ENCODE measurements around the gene FYCO1.

FYCO1 gene

GRCh38 chr3:45965253-45965652 lies 30.4 kb downstream of the FYCO1 start:
- DNase-seq (ENCODE audit: low read depth, low spot score) = no peak

- no peak for DNase-seq (ENCODE audit: low read depth, low spot score)
Observed at GRCh38 chr3:45964139-45964538, 31.5 kb downstream of the FYCO1 start.

GRCh38 chr3:45962033-45962432 lies 33.6 kb downstream of the FYCO1 start:
- DNase-seq (ENCODE audit: low read depth, low spot score) = no peak

- no peak for DNase-seq (ENCODE audit: low read depth, low spot score)
Observed at GRCh38 chr3:45960289-45960688, 35.3 kb downstream of the FYCO1 start.

GRCh38 chr3:45959201-45959600 lies 36.4 kb downstream of the FYCO1 start:
- DNase-seq (ENCODE audit: low read depth, low spot score) = no peak

GRCh38 chr3:45958321-45958791 lies 37.3 kb downstream of the FYCO1 start:
- DNase-seq (ENCODE audit: low read depth, low spot score) = no peak

GRCh38 chr3:45957586-45957985 lies 38.0 kb downstream of the FYCO1 start:
- no peak for DNase-seq (ENCODE audit: low read depth, low spot score)

GRCh38 chr3:45955706-45956105 lies 39.9 kb downstream of the FYCO1 start:
- no peak for DNase-seq (ENCODE audit: low read depth, low spot score)

- DNase-seq (ENCODE audit: low read depth, low spot score) = no peak
Observed at GRCh38 chr3:45955017-45955647, 40.5 kb downstream of the FYCO1 start.

GRCh38 chr3:45954306-45954705 lies 41.3 kb downstream of the FYCO1 start:
- no peak for DNase-seq (ENCODE audit: low read depth, low spot score)

GRCh38 chr3:45953536-45953935 lies 42.1 kb downstream of the FYCO1 start:
- DNase-seq (ENCODE audit: low read depth, low spot score) = no peak

GRCh38 chr3:45952456-45952855 lies 43.2 kb downstream of the FYCO1 start:
- no peak for DNase-seq (ENCODE audit: low read depth, low spot score)

- DNase-seq (ENCODE audit: low read depth, low spot score) = no peak
Observed at GRCh38 chr3:45951946-45952345, 43.7 kb downstream of the FYCO1 start.

GRCh38 chr3:45950686-45951600 lies 44.7 kb downstream of the FYCO1 start:
- DNase-seq (ENCODE audit: low read depth, low spot score) = no peak

- no peak for DNase-seq (ENCODE audit: low read depth, low spot score)
Observed at GRCh38 chr3:45950131-45950530, 45.5 kb downstream of the FYCO1 start.

GRCh38 chr3:45949432-45949831 lies 46.2 kb downstream of the FYCO1 start:
- DNase-seq (ENCODE audit: low read depth, low spot score) = no peak

- DNase-seq (ENCODE audit: low read depth, low spot score) = no peak
Observed at GRCh38 chr3:45948881-45949280, 46.7 kb downstream of the FYCO1 start.

GRCh38 chr3:45948311-45948781 lies 47.3 kb downstream of the FYCO1 start:
- no peak for DNase-seq (ENCODE audit: low read depth, low spot score)

- no peak for DNase-seq (ENCODE audit: low read depth, low spot score)
Observed at GRCh38 chr3:45947361-45947760, 48.3 kb downstream of the FYCO1 start.

GRCh38 chr3:45946875-45947274 lies 48.7 kb downstream of the FYCO1 start:
- DNase-seq (ENCODE audit: low read depth, low spot score) = no peak

GRCh38 chr3:45946307-45946706 lies 49.3 kb downstream of the FYCO1 start:
- DNase-seq (ENCODE audit: low read depth, low spot score) = no peak

- no peak for DNase-seq (ENCODE audit: low read depth, low spot score)
Observed at GRCh38 chr3:45944830-45945620, 50.6 kb downstream of the FYCO1 start.

Data from smooth muscle cell of the brain vasculature (primary cell).